Epithelial cell of umbilical artery (primary cell): ENCODE data around the gene NAT9. TPM values are rescaled to one million over a fixed set of nuclear protein-coding genes. Genes with fewer than 3 reads are reported as not detected.

Source experiments
- total RNA-seq: library from RNA; depleted of rRNA; stranded (reverse); fragments of >200 nt; gene quantifications from 2 replicates; pipeline ENCODE4 v1.2.3, GENCODE V29; 2014

NAT9 gene
- 36.1 and 36.5 TPM in 2 replicates for total RNA-seq

GRCh38 chr17:74776044-74776962 is at the start of gene NAT9:
NAT9 (minus strand) TSS chr17:74776345; CDS start chr17:74775698, 647 bp downstream.

GRCh38 chr17:74748529-74749278 is 27.4 kb downstream of the NAT9 start, which contains the start of gene NHERF1:
NHERF1 (plus strand) TSS chr17:74748628; CDS start chr17:74748847, 219 bp downstream.

GRCh38 chr17:74736513-74737298 is 39.4 kb downstream of the NAT9 start, which contains the start of gene RAB37:
RAB37 (plus strand) TSS chr17:74737256; CDS start chr17:74737273, 17 bp downstream.

Other genes starting within 250 kb of the NAT9 start
- gene CD300LB, start 244.9 kb downstream of the NAT9 start, total RNA-seq = not detected in 2 replicates
- not detected in 2 replicates for gene CD300C, start 230.2 kb downstream of the NAT9 start, total RNA-seq
- gene CD300H, start 208.8 kb downstream of the NAT9 start, total RNA-seq = not detected in 2 replicates
- gene CD300LD, start 184.1 kb downstream of the NAT9 start, total RNA-seq = not detected in 2 replicates
- not detected in 2 replicates for gene CD300E, start 152.6 kb downstream of the NAT9 start, total RNA-seq
- gene CD300LF, start 63.4 kb downstream of the NAT9 start, total RNA-seq = not detected in 2 replicates
- under 0.01 and 0.46 TPM in 2 replicates for gene RAB37, start 39.1 kb downstream of the NAT9 start, total RNA-seq
- 12.7 and 14.9 TPM in 2 replicates for gene NHERF1, start 27.7 kb downstream of the NAT9 start, total RNA-seq
- under 0.01 TPM in 1 of 2 replicates, not detected in the other for gene GRIN2C, start 83.5 kb upstream of the NAT9 start, total RNA-seq
- gene FDXR, start 96.6 kb upstream of the NAT9 start, total RNA-seq = 56.5 and 64.3 TPM in 2 replicates
- gene FADS6, start 117.3 kb upstream of the NAT9 start, total RNA-seq = not detected in 2 replicates
- not detected in 2 replicates for gene USH1G, start 146.9 kb upstream of the NAT9 start, total RNA-seq
- gene OTOP2, start 147.9 kb upstream of the NAT9 start, total RNA-seq = not detected in 2 replicates
- gene OTOP3, start 159.6 kb upstream of the NAT9 start, total RNA-seq = not detected in 2 replicates
- 12.3 and 21.7 TPM in 2 replicates for gene HID1, start 196.4 kb upstream of the NAT9 start, total RNA-seq
- gene CDR2L, start 211.3 kb upstream of the NAT9 start, total RNA-seq = 13.4 and 18.8 TPM in 2 replicates
- gene MRPL58, start 236.3 kb upstream of the NAT9 start, total RNA-seq = 45.1 and 46.4 TPM in 2 replicates